C4-2B (cell line): ENCODE data around the gene SND1.

ENCODE experiments used
- ZFX ChIP-seq: fragments of 450-650 bp; IDR thresholded peaks from 2 replicates; pipeline ENCODE4 v1.6.1; 2017
- TF ChIP-seq, protein P1 (sequence below): fragments of 450-650 bp; conservative IDR thresholded peaks from 2 replicates; pipeline ENCODE4 v1.5.1; 2017; ENCODE audit warnings: mild to moderate bottlenecking

DNA sequence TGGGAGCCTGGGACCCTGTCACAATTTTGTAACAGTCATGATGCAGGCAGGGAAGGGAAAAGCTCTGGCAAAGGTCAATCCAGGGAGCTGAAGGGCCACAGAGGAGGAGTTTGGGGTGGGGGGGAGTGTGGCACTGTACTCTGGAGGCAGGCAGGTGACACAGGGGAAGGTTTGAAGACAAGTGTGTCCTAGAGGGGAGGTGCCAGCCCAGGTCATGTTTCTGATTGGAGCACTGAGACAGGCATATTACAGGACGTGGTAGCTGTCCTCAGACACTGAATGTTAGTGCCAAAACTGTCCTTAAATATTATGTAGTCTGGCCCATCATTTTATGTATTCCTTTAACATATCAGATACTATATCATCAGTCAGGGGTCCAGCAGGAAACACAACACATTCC is 454.8 kb downstream of the SND1 start:
- TF ChIP-seq, protein P1, sequence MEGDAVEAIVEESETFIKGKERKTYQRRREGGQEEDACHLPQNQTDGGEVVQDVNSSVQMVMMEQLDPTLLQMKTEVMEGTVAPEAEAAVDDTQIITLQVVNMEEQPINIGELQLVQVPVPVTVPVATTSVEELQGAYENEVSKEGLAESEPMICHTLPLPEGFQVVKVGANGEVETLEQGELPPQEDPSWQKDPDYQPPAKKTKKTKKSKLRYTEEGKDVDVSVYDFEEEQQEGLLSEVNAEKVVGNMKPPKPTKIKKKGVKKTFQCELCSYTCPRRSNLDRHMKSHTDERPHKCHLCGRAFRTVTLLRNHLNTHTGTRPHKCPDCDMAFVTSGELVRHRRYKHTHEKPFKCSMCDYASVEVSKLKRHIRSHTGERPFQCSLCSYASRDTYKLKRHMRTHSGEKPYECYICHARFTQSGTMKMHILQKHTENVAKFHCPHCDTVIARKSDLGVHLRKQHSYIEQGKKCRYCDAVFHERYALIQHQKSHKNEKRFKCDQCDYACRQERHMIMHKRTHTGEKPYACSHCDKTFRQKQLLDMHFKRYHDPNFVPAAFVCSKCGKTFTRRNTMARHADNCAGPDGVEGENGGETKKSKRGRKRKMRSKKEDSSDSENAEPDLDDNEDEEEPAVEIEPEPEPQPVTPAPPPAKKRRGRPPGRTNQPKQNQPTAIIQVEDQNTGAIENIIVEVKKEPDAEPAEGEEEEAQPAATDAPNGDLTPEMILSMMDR = no peak
- no peak for TF ChIP-seq ZFX
